Measurements from ENCODE around the gene CLC.
"Not testable (repeated sequence)": the region's sequence is repeated elsewhere in the genome, so short reads cannot be mapped to it uniquely, and the experiment has no call there.

Gene CLC

GRCh38 chr19:39728040-39728439 is 9.8 kb downstream of the CLC start:
- no peak for DNase-seq

- no peak for DNase-seq
These were observed 10.6 kb downstream of the CLC start for GRCh38 chr19:39727070-39727800.

GRCh38 chr19:39725995-39726394 is 11.8 kb downstream of the CLC start:
- no peak for DNase-seq

DNA sequence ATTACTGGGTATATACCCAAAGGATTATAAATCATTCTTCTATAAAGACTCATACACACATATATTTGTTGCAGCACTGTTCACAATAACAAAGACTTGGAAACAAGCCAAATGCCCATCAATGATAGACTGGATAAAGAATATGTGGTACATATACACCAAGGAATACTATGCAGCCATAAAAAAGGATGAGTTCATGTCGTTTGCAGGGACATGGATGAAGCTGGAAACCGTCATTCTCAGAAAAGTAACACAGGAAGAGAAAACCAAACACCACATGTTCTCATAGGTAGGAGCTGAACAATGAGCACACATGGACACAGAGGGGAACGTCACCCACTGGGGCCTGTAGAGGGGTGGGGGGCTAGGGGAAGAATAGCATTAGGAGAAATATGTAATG is 17.7 kb downstream of the CLC start:
- DNase-seq, result not testable (repeated sequence)

DNA sequence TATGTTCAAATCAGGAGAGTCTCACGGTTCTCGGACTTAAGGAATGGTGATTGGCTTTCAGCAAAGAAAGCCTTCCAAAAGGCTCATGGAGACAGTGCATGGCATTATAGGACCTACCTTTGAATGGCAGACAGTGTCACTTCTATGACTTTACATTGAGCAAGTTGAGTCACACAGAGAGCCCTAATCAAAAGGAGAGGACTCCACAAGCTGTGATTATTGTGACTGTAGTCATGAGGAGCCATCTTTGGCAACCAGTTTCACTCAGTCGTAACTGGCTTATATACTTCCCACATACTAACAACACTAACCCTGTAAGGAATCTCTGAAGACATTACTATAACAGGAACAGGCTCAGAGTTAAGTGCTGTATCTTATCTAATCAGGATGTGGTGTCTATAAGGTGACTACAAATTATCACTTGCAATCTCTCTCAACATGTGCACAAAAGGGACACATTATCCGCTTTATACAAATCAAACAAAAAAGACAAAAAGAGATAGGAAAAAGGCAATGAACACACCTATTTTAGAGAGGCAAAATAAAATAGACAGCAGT is 27.4 kb downstream of the CLC start:
- DNase-seq, result no peak

GRCh38 chr19:39709026-39709872 is 28.6 kb downstream of the CLC start:
- no peak for DNase-seq

- no peak for DNase-seq
These were observed 29.2 kb downstream of the CLC start for GRCh38 chr19:39708594-39708993.

GRCh38 chr19:39705578-39706188 is 32.1 kb downstream of the CLC start:
- no peak for DNase-seq

DNA sequence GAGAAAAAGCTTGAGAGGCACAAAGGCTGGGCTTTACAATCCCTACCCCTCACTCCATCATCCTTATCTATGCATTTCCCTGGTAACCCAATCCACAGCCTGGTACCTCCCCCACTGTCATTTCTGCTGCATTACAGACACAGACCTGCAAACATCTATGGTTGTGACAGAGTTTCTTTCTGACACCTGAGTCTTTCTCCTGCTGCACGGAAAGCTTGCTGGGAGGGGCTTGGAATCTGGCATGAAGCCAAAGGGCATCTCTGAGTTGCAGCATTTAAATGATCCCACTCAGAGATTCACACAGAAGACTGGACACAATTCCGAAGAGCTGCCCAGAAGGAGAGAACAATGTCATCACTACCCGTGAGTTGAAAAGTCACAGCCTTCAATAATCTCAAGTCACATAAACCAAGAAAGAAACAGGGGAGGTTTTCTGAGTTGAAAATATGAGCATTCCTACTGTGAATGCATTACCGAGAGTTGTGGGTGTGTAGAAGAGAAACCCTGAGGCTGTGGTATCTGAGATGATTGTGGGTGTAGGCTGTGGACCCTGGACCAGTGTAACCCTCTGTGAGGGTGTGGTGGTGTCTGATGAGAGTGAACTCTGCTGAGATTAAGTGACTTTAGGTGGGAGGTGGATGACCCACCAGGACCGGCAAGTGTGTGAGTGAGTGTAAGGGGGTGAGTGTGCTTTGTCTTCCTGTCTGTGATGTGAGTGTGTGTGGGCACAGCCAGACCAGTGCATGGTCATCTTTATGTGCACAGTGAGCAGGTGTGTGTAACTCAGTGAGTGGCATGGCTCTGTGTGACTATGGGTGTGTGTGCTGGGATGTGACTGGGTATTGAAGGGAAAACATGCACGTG is 33.4 kb downstream of the CLC start, which contains the start of gene LGALS14:
Gene LGALS14 (plus strand): TSS at position 301 of the 864 bp plus-strand sequence. CDS start 48 bp downstream, at position 349.
- no peak for DNase-seq

DNA sequence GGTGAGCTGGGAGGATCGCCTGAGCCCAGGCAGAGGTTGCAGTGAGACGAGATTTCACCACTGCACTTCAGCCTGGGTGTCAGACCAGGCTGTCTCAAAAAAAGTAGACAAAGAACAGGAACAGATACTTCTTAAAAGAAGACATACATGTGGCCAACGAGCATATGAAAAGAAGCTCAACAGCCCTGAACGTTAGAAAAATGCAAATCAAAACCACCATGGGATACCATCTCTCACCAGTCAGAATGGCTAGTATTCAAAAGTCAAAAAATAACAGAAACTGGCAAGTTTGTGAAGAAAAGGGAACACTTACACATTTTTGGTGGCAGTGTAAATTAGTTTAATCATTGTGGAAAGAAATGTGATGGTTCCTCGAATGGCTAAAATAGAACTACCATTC is 36.5 kb downstream of the CLC start:
- no peak for DNase-seq

DNA sequence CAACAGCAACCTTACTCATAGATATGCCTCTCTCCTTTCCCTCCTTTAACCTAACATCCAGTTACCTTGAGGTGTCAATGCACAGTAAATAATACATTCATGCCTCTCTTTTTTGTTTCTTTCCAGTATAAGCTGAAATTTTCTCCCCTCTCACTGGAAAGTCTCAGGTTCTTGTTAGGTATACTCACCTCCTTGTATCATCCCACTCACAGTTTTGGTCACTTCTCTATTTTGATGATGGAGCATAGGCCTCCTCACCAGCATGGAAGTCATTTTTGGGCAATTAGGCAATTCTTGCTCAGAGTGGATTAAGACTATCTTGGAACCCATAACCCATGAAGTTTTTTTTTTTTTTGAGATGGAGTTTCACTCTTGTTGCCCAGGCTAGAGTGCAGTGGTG is 39.3 kb downstream of the CLC start:
- DNase-seq, result no peak

GRCh38 chr19:39696387-39696786 is 41.4 kb downstream of the CLC start:
- DNase-seq, result no peak

DNA sequence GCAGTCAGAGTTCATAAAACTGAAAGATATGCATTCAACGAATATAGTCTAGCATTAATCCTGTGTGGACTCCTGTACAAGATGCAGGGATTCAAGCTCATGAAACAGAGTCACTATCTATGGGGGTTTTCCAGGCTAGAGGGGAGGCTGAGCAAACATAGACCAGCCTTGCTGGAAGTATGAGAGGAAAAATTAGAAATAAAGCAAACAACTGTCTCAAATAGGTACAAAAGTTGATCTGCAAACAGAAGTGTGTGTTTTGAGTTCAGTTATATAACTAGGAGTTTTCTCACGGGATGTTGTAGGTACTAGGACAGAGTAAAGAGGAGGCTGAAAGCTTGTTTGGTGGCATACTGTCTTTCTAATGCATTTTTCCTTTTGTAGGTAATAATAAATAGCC is 42.1 kb downstream of the CLC start:
- DNase-seq, result no peak

DNA sequence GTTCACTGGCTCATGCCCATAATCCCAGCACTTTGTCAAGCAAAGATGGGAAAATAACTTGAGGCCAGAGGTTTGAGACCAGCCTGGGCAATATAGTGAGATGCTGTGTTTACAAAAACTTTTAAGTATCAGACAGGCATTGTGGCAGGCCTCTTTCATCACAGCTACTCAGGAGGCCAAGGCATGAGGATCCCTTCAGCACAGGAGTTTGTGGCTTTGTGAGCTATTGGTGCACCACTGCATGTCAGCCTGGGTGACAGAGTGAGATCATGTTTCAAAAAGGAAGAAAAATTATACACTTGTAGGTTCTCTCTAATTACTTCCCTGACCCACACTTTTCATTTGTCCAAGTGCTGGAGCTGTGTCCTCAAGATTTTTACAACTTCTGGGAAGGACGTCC is 45.0 kb downstream of the CLC start:
- DNase-seq, result no peak

DNA sequence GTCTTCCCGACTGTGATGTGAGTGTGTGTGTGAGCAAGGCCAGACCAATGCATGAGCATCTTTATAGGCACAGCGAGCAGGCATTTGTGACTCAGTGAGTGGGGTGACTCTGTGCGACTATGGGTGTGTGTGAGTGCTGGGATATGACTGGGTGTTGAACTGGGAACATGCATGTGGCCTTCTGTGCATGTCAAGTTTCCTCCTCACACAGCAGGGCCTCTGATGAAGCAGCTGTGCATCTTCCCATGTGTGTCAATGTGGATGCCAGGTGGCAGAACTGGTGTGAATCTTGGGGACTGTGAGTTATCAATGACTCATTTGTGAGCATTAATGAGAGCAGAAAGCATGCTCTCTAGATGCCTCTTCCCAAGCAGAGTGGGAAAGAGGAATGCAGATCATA is 45.7 kb downstream of the CLC start:
- DNase-seq, result no peak

- not testable (repeated sequence) for DNase-seq
These were observed 49.2 kb downstream of the CLC start for GRCh38 chr19:39688637-39689036.

- no peak for DNase-seq
These were observed 51.1 kb downstream of the CLC start for GRCh38 chr19:39686739-39687138.

GRCh38 chr19:39684267-39684666 is 53.6 kb downstream of the CLC start:
- no peak for DNase-seq

- no peak for DNase-seq
These were observed 56.4 kb downstream of the CLC start for GRCh38 chr19:39681416-39681815.

All from NCI-H1092 treated with DMSO at 0.1 percent for 48 hours (cell line).